A549 (cell line): ENCODE results near the gene OLIG2.

ENCODE experiments used
- POLR2A ChIP-seq: IDR thresholded peaks from 2 replicates; pipeline ENCODE4 v1.6.1; 2012; ENCODE audit warnings: mild to moderate bottlenecking, low read length
- POLR2AphosphoS2 ChIP-seq: conservative IDR thresholded peaks from 2 replicates; pipeline ENCODE4 v1.6.1; 2012; ENCODE audit warnings: low read length, improper control_type of control experiment, inconsistent platforms
- TF ChIP-seq, protein P1 (sequence below): fragments of >200 bp; sonication (Bioruptor Twin); formaldehyde crosslinking; IDR thresholded peaks from 3 replicates; pipeline ENCODE4 v1.5.1; 2016
- TF ChIP-seq, protein P2 (sequence below): fragments of 200-600 bp; sonication (generic); IDR thresholded peaks from 2 replicates; pipeline ENCODE4 v1.6.1; 2016; ENCODE audit warnings: antibody characterized with exemption, mild to moderate bottlenecking, moderate library complexity

DNA sequence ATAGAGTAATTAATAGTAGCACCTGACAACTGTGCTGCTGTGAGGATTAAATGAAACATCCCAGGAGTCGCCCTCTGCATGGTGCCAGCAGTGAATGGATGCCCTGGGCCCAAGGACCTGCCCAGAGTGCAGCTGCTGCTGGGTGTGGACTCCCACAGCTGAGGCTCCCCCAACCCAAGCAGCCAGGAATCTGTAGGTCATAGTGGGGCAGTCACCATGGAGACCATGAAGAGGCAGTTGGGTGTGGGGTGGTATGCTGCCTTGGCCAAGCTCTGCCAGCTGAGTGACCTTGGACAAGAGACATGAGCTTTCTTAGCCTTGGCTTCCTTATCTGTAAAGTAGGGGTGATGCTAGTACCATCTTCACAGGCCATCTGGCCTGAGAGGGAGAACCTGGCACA is 9.4 kb downstream of the OLIG2 start:
- TF ChIP-seq POLR2AphosphoS2: no peak
- no peak for TF ChIP-seq POLR2A
- TF ChIP-seq, protein P1, sequence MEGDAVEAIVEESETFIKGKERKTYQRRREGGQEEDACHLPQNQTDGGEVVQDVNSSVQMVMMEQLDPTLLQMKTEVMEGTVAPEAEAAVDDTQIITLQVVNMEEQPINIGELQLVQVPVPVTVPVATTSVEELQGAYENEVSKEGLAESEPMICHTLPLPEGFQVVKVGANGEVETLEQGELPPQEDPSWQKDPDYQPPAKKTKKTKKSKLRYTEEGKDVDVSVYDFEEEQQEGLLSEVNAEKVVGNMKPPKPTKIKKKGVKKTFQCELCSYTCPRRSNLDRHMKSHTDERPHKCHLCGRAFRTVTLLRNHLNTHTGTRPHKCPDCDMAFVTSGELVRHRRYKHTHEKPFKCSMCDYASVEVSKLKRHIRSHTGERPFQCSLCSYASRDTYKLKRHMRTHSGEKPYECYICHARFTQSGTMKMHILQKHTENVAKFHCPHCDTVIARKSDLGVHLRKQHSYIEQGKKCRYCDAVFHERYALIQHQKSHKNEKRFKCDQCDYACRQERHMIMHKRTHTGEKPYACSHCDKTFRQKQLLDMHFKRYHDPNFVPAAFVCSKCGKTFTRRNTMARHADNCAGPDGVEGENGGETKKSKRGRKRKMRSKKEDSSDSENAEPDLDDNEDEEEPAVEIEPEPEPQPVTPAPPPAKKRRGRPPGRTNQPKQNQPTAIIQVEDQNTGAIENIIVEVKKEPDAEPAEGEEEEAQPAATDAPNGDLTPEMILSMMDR: no peak
- TF ChIP-seq, protein P2, sequence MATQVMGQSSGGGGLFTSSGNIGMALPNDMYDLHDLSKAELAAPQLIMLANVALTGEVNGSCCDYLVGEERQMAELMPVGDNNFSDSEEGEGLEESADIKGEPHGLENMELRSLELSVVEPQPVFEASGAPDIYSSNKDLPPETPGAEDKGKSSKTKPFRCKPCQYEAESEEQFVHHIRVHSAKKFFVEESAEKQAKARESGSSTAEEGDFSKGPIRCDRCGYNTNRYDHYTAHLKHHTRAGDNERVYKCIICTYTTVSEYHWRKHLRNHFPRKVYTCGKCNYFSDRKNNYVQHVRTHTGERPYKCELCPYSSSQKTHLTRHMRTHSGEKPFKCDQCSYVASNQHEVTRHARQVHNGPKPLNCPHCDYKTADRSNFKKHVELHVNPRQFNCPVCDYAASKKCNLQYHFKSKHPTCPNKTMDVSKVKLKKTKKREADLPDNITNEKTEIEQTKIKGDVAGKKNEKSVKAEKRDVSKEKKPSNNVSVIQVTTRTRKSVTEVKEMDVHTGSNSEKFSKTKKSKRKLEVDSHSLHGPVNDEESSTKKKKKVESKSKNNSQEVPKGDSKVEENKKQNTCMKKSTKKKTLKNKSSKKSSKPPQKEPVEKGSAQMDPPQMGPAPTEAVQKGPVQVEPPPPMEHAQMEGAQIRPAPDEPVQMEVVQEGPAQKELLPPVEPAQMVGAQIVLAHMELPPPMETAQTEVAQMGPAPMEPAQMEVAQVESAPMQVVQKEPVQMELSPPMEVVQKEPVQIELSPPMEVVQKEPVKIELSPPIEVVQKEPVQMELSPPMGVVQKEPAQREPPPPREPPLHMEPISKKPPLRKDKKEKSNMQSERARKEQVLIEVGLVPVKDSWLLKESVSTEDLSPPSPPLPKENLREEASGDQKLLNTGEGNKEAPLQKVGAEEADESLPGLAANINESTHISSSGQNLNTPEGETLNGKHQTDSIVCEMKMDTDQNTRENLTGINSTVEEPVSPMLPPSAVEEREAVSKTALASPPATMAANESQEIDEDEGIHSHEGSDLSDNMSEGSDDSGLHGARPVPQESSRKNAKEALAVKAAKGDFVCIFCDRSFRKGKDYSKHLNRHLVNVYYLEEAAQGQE: no peak
